ENCODE measurements around the gene COX7A2. TPM values are rescaled to one million over a fixed set of nuclear protein-coding genes. Genes with fewer than 3 reads are reported as not detected.

The COX7A2 gene
- total RNA-seq, 1 donor from 2014 or later: 232 TPM

GRCh38 chr6:75220357-75220756 is 23.2 kb downstream of the COX7A2 start:
- H3K27ac Mint-ChIP-seq: no peak overlapping the region
- H3K36me3 Mint-ChIP-seq: no peaks in the 10 kb centered on the region
- H3K4me1 Mint-ChIP-seq: peaks cover 15% of the 10 kb centered on the region
- no peaks in the 10 kb centered on the region for H3K9me3 Mint-ChIP-seq
- TF ChIP-seq CTCF (IDR thresholded peaks at IDR 0.05; ENCODE audit: unreplicated experiment): no peak
- H3K27me3 Mint-ChIP-seq (ENCODE audit: low read depth): no peaks in the 10 kb centered on the region
- no peak for DNase-seq (ENCODE audit: low spot score in 2 of 2, unreplicated experiment in 2 of 2)
- no peak overlapping the region for H3K4me3 Mint-ChIP-seq

- Mint-ChIP-seq H3K27ac (no peak overlapping the region), H3K4me1 (peaks cover 15% of the 10 kb centered on the region), H3K36me3 (no peaks in the 10 kb centered on the region), H3K9me3 (no peaks in the 10 kb centered on the region), H3K27me3 (ENCODE audit: low read depth) (no peaks in the 10 kb centered on the region), H3K4me3 (no peak overlapping the region)
- no peak for DNase-seq (ENCODE audit: low spot score in 2 of 2, unreplicated experiment in 2 of 2)
- no peak for TF ChIP-seq CTCF (IDR thresholded peaks at IDR 0.05; ENCODE audit: unreplicated experiment)
Observed at GRCh38 chr6:75219263-75219662, 24.3 kb downstream of the COX7A2 start.

- no peak for DNase-seq (ENCODE audit: low spot score in 2 of 2, unreplicated experiment in 2 of 2)
- peaks cover under 1% of the 10 kb centered on the region for H3K27me3 Mint-ChIP-seq (ENCODE audit: low read depth)
- no peaks in the 10 kb centered on the region for H3K9me3 Mint-ChIP-seq
- H3K4me3 Mint-ChIP-seq: no peak overlapping the region
- no peak overlapping the region for H3K27ac Mint-ChIP-seq
- TF ChIP-seq CTCF (IDR thresholded peaks at IDR 0.05; ENCODE audit: unreplicated experiment): no peak
- H3K36me3 Mint-ChIP-seq: no peaks in the 10 kb centered on the region
- H3K4me1 Mint-ChIP-seq: peaks cover 16% of the 10 kb centered on the region
Observed at GRCh38 chr6:75217193-75217592, 26.4 kb downstream of the COX7A2 start.

GRCh38 chr6:75215291-75215690 is 28.3 kb downstream of the COX7A2 start:
- Mint-ChIP-seq H3K27me3 (ENCODE audit: low read depth) (peaks cover 5% of the 10 kb centered on the region), H3K4me3 (no peak overlapping the region), H3K4me1 (peaks cover 26% of the 10 kb centered on the region), H3K36me3 (no peaks in the 10 kb centered on the region), H3K9me3 (no peaks in the 10 kb centered on the region), H3K27ac (no peak overlapping the region)
- no peak for TF ChIP-seq CTCF (IDR thresholded peaks at IDR 0.05; ENCODE audit: unreplicated experiment)
- DNase-seq (ENCODE audit: low spot score in 2 of 2, unreplicated experiment in 2 of 2): no peak

- no peaks in the 10 kb centered on the region for H3K36me3 Mint-ChIP-seq
- no peak overlapping the region for H3K4me3 Mint-ChIP-seq
- no peak for DNase-seq (ENCODE audit: low spot score in 2 of 2, unreplicated experiment in 2 of 2)
- no peaks in the 10 kb centered on the region for H3K9me3 Mint-ChIP-seq
- H3K27ac Mint-ChIP-seq: no peak overlapping the region
- peaks cover 14% of the 10 kb centered on the region for H3K27me3 Mint-ChIP-seq (ENCODE audit: low read depth)
- peaks cover 23% of the 10 kb centered on the region for H3K4me1 Mint-ChIP-seq
- no peak for TF ChIP-seq CTCF (IDR thresholded peaks at IDR 0.05; ENCODE audit: unreplicated experiment)
Observed at GRCh38 chr6:75213732-75214131, 29.9 kb downstream of the COX7A2 start.

GRCh38 chr6:75213112-75213511 is 30.5 kb downstream of the COX7A2 start:
- Mint-ChIP-seq H3K27ac (no peak overlapping the region), H3K36me3 (no peaks in the 10 kb centered on the region), H3K9me3 (no peaks in the 10 kb centered on the region), H3K4me1 (peaks cover 27% of the 10 kb centered on the region), H3K4me3 (no peak overlapping the region), H3K27me3 (ENCODE audit: low read depth) (peaks cover 20% of the 10 kb centered on the region)
- DNase-seq (ENCODE audit: low spot score in 2 of 2, unreplicated experiment in 2 of 2): no peak
- no peak for TF ChIP-seq CTCF (IDR thresholded peaks at IDR 0.05; ENCODE audit: unreplicated experiment)
